C4-2B (cell line): ENCODE data around the gene BCL7A.

Experiments
- CTCF ChIP-seq: fragments of 450-650 bp; conservative IDR thresholded peaks from 2 replicates; pipeline ENCODE4 v1.5.1; 2017; ENCODE audit warnings: mild to moderate bottlenecking
- ZFX ChIP-seq: fragments of 450-650 bp; IDR thresholded peaks from 2 replicates; pipeline ENCODE4 v1.6.1; 2017

- no peak for TF ChIP-seq CTCF
- no peak for TF ChIP-seq ZFX
These were observed 47.4 kb upstream of the BCL7A start for GRCh38 chr12:121974026-121974985.
